AG10803 (cell line): ENCODE measurements around the gene GID8.

Experiments used
- DNase-seq: peaks from one replicate; pipeline ENCODE4 v3.0.0; 2010; ENCODE audit warnings: low read depth
- H3K4me3 ChIP-seq: 2 replicates; pipeline ENCODE4 v1.5.1; 2011; ENCODE audit warnings: mild to moderate bottlenecking, low read length, control low read depth
- TF ChIP-seq, protein P1 (sequence below): conservative IDR thresholded peaks from 2 replicates; pipeline ENCODE4 v1.5.1; 2011; ENCODE audit warnings: mild to moderate bottlenecking, low read length, control low read depth, inconsistent platforms

The GID8 gene

DNA sequence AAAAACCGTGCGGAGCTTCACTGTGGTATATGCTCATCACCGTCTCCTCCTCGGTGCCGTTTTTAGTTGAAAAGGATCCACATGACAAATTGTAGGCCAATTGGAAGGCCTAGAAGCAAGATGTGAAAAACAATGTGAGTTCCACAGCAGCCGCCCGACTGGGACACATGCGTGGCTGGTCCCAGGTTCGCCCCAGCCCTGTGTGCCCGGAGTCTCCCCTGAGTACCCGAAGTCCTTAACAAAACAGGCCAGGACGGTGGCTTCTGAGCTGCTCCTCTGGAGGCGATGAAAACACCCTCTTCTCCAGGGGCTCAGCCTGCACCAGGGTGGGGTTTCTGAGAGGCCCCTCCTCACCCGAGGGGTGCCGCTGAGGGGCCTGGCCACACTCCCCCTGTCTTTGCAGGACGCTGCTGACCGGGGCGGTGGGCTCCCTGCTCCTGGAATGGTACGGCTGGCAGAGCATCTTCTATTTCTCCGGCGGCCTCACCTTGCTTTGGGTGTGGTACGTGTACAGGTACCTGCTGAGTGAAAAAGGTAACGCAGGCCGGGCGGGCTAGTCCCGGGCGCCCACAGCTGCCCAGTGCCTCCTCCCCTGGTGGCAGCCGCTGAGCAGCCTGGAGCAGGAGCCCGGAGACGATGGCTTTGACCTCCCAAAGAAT is 24.4 kb downstream of the GID8 start:
- TF ChIP-seq, protein P1, sequence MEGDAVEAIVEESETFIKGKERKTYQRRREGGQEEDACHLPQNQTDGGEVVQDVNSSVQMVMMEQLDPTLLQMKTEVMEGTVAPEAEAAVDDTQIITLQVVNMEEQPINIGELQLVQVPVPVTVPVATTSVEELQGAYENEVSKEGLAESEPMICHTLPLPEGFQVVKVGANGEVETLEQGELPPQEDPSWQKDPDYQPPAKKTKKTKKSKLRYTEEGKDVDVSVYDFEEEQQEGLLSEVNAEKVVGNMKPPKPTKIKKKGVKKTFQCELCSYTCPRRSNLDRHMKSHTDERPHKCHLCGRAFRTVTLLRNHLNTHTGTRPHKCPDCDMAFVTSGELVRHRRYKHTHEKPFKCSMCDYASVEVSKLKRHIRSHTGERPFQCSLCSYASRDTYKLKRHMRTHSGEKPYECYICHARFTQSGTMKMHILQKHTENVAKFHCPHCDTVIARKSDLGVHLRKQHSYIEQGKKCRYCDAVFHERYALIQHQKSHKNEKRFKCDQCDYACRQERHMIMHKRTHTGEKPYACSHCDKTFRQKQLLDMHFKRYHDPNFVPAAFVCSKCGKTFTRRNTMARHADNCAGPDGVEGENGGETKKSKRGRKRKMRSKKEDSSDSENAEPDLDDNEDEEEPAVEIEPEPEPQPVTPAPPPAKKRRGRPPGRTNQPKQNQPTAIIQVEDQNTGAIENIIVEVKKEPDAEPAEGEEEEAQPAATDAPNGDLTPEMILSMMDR, result no peak
- DNase-seq, result no peak
- H3K4me3 ChIP-seq, result no peak overlapping the region

DNA sequence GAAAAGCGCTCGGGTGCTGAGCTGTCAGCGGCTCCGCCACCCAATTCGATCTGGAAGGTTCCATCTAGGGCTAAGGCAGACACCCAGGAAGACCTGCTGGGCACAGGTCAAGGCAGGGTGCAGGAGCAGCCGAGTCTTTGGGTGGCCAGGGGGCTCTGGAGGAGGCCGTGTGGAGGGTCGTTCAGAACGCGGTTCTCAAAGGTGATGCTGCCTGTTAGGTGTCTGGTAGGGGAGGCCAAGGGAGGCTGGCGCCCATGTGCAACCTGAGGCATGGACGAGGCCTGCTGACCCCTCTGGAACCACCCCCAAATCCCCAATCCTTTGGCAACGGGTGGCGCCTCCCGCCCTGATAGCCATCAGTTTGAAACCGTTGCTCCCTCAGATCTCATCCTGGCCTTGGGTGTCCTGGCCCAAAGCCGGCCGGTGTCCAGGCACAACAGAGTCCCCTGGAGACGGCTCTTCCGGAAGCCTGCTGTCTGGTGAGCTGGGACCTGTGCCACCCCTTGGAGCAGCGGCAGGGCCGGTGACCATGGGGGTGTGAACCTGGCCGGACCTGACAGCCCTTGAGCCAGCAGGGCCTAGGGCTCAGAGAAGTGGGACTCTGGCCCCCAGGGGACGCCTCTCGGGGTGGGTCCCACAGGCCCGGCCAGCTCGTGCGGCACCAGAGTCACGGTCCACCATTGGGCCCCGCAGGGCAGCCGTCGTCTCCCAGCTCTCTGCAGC is 25.1 kb downstream of the GID8 start:
- DNase-seq, result no peak
- TF ChIP-seq, protein P1, result no peak
- no peak overlapping the region for H3K4me3 ChIP-seq

DNA sequence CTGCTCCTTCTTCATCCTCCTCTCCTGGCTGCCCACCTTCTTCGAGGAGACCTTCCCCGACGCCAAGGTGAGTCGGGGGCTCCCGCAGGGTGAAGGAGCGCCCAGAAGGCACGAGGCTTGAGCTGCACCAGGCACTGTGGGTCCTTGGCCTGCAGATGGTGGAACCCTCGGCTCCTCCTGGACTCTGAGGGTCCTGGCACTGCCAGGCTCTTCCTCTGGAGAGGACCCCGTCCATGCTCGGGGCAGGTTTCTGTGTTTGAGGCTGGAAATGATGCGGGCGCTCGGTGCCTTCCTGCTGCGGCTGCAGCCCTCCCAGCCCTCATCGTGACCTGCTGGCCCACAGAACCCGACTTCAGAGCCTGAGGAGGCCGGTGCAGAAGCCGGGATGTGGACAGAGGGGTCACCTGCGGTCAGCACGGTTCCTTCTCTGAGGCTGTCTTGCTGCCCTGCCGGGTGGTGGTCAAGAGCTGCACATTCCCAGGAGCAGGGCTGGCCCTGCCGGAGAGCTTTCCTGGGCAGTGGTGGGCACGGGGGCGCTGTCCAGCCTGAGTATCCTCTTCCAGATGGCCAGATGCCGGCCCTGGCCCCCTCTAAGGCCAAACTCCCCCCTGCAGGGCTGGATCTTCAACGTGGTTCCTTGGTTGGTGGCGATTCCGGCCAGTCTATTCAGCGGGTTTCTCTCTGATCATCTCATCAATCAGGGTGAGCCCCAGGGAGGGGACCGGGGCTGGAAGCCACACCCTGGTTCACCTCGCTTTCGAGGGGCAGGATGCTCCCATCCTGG is 25.9 kb downstream of the GID8 start:
- TF ChIP-seq, protein P1, result no peak
- DNase-seq, result no peak

DNA sequence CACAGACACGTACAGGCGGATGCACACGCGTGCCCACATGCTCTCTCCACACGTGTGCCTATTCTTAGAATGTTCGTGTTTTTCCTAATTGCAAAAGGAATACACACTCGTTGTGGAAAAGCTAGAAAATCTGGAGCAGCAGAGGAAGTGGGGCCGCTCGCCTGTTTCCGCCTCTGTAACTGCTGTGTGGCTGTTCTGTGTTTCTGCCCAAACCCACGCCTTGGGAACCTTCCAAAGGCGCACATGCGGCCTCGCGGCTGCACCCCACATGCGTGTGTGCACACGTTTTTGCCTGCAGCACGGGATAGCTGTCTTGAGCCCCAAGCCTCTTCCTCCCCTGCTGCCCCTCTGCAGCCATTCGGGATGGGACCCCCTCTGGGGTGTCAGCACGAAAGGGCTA is 26.8 kb downstream of the GID8 start:
- TF ChIP-seq, protein P1, result no peak
- no peak for DNase-seq
- H3K4me3 ChIP-seq, result no peak overlapping the region

More for the DNA sequence above, 25.9 kb downstream of the GID8 start:
- no peak overlapping the region for H3K4me3 ChIP-seq

DNA sequence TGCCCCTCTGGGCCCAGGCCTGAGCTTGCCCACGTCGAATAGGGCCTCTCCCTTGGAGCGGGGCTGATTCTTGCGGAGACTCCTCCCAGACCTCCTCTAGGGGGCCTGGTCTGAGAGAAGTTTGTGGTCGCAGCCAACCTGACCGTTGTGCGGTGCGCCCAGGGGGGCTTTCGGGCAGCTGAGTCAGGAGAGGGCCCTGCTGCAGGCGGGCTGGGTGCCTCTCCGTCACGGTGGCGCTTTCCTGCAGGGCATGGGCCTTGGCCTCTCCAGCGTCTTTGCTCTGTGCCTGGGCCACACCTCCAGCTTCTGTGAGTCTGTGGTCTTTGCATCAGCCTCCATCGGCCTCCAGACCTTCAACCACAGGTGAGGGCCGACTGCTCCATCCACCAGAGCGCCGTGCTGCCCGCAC is 27.4 kb downstream of the GID8 start:
- TF ChIP-seq, protein P1, result no peak
- H3K4me3 ChIP-seq, result no peak overlapping the region
- no peak for DNase-seq

DNA sequence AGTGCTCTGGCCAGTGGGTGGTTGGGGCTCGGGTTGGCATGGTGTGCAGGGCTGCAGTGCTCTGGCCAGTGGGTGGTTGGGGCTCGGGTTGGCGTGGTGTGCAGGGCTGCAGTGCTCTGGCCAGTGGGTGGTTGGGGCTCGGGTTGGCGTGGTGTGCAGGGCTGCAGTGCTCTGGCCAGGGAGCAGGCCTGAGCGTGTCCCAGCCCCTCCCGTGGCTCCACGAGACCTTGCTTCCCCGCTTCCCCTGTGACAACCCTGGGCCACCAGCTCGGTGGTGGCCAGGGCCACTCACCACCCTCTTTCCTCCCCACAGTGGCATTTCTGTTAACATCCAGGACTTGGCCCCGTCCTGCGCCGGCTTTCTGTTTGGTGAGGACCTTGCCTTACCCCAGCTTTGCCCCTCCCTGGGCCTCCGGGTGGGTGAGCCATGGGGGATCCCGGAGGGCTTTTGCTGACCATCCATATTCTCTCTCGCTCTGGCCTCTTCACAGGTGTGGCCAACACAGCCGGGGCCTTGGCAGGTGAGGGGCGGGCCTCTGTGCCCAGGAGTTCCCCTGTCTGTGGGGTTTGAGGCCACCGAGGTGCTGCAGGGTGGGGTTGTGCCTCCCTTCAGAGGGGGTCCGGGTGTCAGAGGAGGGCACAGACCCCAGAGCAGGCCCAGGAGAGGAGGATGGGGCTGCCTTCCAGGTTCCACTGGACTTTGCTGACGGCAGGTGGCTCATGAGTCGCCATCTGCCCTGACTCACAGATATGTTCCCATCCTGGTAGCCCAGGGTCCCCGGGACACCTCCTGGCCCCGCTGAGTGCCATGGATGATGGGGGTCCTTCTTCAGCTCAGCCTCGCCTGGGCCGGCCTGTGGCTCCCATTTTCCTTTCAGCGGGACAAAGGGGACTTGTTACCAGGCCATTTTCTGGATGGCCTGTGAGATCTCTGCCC is 28.5 kb downstream of the GID8 start:
- TF ChIP-seq, protein P1, result no peak
- no peak for DNase-seq
- no peak overlapping the region for H3K4me3 ChIP-seq
